GM23338 (cell line): Measurements from ENCODE around the gene CDK5R2.

ENCODE experiments used
- CTCF ChIP-seq, 2 experiments: fragments of 200-600 bp in 1 of 2; sonication (generic) in 1 of 2; conservative IDR thresholded peaks; 2 replicates each; pipeline versions ENCODE4 v1.5.1 to v1.6.1; 2016 to 2017; ENCODE audit warnings: antibody characterized with exemption in 2 of 2, low read depth in 2 of 2, mild to moderate bottlenecking in 2 of 2, moderate library complexity in 1 of 2
- ETS1 ChIP-seq: IDR thresholded peaks from 2 replicates; pipeline ENCODE4 v1.6.1; 2016; ENCODE audit warnings: antibody characterized with exemption
- EZH2 ChIP-seq: fragments of 200-600 bp; sonication (generic); IDR thresholded peaks from one replicate; pipeline ENCODE4 v1.8.0; 2017; ENCODE audit warnings: antibody characterized with exemption, mild to moderate bottlenecking, low read depth; ENCODE audit not compliant: unreplicated experiment
- EZH2phosphoT487 ChIP-seq: fragments of 200-600 bp; sonication (generic); IDR thresholded peaks from one replicate; pipeline ENCODE4 v1.8.1; 2018; ENCODE audit warnings: antibody characterized with exemption; ENCODE audit not compliant: unreplicated experiment
- JUNB ChIP-seq: IDR thresholded peaks from one replicate; pipeline ENCODE4 v1.6.1; 2016; ENCODE audit warnings: antibody characterized with exemption; ENCODE audit not compliant: unreplicated experiment
- NANOG ChIP-seq: IDR thresholded peaks from 2 replicates; pipeline ENCODE4 v1.6.1; 2016; ENCODE audit warnings: antibody characterized with exemption, borderline replicate concordance
- POLR2AphosphoS5 ChIP-seq: IDR thresholded peaks from 2 replicates; pipeline ENCODE4 v1.6.1; 2016; ENCODE audit warnings: antibody characterized with exemption, low read depth
- ZNF114 ChIP-seq: fragments of 250-450 bp; sonication (Bioruptor Pico); IDR thresholded peaks from 2 replicates; pipeline ENCODE4 v1.5.0; 2020; ENCODE audit warnings: mild to moderate bottlenecking, moderate library complexity
- ZNF331 ChIP-seq: fragments of 250-450 bp; sonication (Bioruptor Pico); IDR thresholded peaks from 2 replicates; pipeline ENCODE4 v1.5.0; 2020; ENCODE audit warnings: low read depth, mild to moderate bottlenecking, moderate library complexity
- TF ChIP-seq, protein P1 (sequence below): IDR thresholded peaks from one replicate; pipeline ENCODE4 v1.6.1; 2018; ENCODE audit warnings: antibody characterized with exemption; ENCODE audit not compliant: unreplicated experiment
- TF ChIP-seq, protein P2 (sequence below): fragments of 250-450 bp; sonication (Bioruptor Pico); IDR thresholded peaks from 2 replicates; pipeline ENCODE4 v1.5.0; 2020; ENCODE audit warnings: mild to moderate bottlenecking, moderate library complexity

- TF ChIP-seq EZH2 (peak; percentile 72), CTCF (conservative IDR thresholded peaks at IDR 0.05; ENCODE audit: low read depth in 2 of 2) (no peak), POLR2AphosphoS5 (no peak), ETS1 (no peak), EZH2phosphoT487 (no peak), ZNF331 (CRISPR knock-in tag) (no peak), ZNF114 (no peak), JUNB (no peak), NANOG (no peak)
- TF ChIP-seq, protein P1, sequence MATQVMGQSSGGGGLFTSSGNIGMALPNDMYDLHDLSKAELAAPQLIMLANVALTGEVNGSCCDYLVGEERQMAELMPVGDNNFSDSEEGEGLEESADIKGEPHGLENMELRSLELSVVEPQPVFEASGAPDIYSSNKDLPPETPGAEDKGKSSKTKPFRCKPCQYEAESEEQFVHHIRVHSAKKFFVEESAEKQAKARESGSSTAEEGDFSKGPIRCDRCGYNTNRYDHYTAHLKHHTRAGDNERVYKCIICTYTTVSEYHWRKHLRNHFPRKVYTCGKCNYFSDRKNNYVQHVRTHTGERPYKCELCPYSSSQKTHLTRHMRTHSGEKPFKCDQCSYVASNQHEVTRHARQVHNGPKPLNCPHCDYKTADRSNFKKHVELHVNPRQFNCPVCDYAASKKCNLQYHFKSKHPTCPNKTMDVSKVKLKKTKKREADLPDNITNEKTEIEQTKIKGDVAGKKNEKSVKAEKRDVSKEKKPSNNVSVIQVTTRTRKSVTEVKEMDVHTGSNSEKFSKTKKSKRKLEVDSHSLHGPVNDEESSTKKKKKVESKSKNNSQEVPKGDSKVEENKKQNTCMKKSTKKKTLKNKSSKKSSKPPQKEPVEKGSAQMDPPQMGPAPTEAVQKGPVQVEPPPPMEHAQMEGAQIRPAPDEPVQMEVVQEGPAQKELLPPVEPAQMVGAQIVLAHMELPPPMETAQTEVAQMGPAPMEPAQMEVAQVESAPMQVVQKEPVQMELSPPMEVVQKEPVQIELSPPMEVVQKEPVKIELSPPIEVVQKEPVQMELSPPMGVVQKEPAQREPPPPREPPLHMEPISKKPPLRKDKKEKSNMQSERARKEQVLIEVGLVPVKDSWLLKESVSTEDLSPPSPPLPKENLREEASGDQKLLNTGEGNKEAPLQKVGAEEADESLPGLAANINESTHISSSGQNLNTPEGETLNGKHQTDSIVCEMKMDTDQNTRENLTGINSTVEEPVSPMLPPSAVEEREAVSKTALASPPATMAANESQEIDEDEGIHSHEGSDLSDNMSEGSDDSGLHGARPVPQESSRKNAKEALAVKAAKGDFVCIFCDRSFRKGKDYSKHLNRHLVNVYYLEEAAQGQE: no peak
- TF ChIP-seq, protein P2, sequence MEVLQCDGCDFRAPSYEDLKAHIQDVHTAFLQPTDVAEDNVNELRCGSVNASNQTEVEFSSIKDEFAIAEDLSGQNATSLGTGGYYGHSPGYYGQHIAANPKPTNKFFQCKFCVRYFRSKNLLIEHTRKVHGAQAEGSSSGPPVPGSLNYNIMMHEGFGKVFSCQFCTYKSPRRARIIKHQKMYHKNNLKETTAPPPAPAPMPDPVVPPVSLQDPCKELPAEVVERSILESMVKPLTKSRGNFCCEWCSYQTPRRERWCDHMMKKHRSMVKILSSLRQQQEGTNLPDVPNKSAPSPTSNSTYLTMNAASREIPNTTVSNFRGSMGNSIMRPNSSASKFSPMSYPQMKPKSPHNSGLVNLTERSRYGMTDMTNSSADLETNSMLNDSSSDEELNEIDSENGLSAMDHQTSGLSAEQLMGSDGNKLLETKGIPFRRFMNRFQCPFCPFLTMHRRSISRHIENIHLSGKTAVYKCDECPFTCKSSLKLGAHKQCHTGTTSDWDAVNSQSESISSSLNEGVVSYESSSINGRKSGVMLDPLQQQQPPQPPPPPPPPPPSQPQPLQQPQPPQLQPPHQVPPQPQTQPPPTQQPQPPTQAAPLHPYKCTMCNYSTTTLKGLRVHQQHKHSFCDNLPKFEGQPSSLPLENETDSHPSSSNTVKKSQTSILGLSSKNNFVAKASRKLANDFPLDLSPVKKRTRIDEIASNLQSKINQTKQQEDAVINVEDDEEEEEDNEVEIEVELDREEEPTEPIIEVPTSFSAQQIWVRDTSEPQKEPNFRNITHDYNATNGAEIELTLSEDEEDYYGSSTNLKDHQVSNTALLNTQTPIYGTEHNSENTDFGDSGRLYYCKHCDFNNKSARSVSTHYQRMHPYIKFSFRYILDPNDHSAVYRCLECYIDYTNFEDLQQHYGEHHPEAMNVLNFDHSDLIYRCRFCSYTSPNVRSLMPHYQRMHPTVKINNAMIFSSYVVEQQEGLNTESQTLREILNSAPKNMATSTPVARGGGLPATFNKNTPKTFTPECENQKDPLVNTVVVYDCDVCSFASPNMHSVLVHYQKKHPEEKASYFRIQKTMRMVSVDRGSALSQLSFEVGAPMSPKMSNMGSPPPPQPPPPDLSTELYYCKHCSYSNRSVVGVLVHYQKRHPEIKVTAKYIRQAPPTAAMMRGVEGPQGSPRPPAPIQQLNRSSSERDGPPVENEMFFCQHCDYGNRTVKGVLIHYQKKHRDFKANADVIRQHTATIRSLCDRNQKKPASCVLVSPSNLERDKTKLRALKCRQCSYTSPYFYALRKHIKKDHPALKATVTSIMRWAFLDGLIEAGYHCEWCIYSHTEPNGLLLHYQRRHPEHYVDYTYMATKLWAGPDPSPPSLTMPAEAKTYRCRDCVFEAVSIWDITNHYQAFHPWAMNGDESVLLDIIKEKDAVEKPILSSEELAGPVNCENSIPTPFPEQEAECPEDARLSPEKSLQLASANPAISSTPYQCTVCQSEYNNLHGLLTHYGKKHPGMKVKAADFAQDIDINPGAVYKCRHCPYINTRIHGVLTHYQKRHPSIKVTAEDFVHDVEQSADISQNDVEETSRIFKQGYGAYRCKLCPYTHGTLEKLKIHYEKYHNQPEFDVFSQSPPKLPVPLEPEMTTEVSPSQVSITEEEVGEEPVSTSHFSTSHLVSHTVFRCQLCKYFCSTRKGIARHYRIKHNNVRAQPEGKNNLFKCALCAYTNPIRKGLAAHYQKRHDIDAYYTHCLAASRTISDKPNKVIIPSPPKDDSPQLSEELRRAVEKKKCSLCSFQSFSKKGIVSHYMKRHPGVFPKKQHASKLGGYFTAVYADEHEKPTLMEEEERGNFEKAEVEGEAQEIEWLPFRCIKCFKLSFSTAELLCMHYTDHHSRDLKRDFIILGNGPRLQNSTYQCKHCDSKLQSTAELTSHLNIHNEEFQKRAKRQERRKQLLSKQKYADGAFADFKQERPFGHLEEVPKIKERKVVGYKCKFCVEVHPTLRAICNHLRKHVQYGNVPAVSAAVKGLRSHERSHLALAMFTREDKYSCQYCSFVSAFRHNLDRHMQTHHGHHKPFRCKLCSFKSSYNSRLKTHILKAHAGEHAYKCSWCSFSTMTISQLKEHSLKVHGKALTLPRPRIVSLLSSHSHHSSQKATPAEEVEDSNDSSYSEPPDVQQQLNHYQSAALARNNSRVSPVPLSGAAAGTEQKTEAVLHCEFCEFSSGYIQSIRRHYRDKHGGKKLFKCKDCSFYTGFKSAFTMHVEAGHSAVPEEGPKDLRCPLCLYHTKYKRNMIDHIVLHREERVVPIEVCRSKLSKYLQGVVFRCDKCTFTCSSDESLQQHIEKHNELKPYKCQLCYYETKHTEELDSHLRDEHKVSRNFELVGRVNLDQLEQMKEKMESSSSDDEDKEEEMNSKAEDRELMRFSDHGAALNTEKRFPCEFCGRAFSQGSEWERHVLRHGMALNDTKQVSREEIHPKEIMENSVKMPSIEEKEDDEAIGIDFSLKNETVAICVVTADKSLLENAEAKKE (CRISPR knock-in tag): no peak
Measured at GRCh38 chr2:218998414-218999002, 39.0 kb downstream of the CDK5R2 start.
